MM.1S (cell line): ENCODE results near the gene AXIN2.

Experiments
- EZH2phosphoT487 ChIP-seq: fragments of 300-600 bp; sonication (generic); IDR thresholded peaks from 2 replicates; pipeline ENCODE4 v1.6.1; 2018; ENCODE audit warnings: antibody characterized with exemption, low read length
- TF ChIP-seq, protein P1 (sequence below): fragments of 300-600 bp; sonication (generic); IDR thresholded peaks from 2 replicates; pipeline ENCODE4 v1.5.1; 2016; ENCODE audit warnings: antibody characterized with exemption, low read length, mixed read lengths

DNA sequence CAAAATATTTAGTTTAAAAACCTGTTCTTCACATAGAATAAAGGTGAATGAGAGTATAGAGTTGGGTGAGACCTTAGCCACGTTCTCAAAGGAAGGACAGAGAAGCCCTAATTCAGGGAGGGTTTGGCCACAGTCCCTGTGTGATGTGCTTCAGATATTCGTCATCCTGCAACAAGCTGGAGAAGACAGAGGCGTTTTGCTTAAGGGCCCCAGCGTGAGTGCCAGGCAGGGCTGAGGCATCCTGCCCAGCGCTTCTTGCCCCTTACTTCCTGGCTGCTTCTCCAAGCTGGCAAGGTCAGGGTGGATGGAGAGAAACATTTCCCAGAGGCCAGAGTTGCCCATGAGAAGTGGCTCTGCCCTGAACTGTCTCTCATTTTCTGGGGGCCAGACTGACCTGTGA, 46.9 kb downstream of the AXIN2 start:
- TF ChIP-seq, protein P1, sequence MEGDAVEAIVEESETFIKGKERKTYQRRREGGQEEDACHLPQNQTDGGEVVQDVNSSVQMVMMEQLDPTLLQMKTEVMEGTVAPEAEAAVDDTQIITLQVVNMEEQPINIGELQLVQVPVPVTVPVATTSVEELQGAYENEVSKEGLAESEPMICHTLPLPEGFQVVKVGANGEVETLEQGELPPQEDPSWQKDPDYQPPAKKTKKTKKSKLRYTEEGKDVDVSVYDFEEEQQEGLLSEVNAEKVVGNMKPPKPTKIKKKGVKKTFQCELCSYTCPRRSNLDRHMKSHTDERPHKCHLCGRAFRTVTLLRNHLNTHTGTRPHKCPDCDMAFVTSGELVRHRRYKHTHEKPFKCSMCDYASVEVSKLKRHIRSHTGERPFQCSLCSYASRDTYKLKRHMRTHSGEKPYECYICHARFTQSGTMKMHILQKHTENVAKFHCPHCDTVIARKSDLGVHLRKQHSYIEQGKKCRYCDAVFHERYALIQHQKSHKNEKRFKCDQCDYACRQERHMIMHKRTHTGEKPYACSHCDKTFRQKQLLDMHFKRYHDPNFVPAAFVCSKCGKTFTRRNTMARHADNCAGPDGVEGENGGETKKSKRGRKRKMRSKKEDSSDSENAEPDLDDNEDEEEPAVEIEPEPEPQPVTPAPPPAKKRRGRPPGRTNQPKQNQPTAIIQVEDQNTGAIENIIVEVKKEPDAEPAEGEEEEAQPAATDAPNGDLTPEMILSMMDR, result no peak
- TF ChIP-seq EZH2phosphoT487, result no peak
